ENCODE data around the gene RFX7.

Gene RFX7

DNA sequence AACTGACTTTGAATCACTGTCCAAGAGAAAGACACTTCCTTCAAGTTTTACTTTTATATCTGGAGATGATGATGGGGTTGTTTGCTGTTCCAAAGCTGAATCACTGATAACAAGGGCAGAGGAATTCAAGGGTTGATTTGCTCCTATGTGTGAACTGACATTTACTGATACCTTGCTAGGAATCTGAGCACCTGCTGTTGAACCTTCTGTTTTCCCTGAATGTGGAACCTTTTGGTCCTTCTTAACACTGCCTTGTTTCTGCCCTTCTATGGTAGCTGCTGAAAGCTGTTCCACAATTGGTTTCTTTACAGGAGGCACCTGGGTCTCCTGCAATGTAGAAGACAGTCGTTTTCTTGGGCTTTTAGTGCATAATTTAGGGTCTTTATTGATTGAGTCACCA, 148.3 kb downstream of the RFX7 start:
- no peak overlapping the region for H3K4me3 ChIP-seq (ENCODE audit: low read depth, low read length)
- TF ChIP-seq MAX (IDR thresholded peaks at IDR 0.05; ENCODE audit: low read depth, low read length) (no peak), POLR2A (IDR thresholded peaks at IDR 0.05; ENCODE audit: extremely low read depth, insufficient read length) (no peak), MYC (IDR thresholded peaks at IDR 0.05; ENCODE audit: low read depth, low read length) (no peak)
- TF ChIP-seq, protein P1, sequence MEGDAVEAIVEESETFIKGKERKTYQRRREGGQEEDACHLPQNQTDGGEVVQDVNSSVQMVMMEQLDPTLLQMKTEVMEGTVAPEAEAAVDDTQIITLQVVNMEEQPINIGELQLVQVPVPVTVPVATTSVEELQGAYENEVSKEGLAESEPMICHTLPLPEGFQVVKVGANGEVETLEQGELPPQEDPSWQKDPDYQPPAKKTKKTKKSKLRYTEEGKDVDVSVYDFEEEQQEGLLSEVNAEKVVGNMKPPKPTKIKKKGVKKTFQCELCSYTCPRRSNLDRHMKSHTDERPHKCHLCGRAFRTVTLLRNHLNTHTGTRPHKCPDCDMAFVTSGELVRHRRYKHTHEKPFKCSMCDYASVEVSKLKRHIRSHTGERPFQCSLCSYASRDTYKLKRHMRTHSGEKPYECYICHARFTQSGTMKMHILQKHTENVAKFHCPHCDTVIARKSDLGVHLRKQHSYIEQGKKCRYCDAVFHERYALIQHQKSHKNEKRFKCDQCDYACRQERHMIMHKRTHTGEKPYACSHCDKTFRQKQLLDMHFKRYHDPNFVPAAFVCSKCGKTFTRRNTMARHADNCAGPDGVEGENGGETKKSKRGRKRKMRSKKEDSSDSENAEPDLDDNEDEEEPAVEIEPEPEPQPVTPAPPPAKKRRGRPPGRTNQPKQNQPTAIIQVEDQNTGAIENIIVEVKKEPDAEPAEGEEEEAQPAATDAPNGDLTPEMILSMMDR (IDR thresholded peaks at IDR 0.05; ENCODE audit: low read depth, low read length): no peak
- no peak for DNase-seq (ENCODE audit: low read depth)

GRCh38 chr15:56094171-56094570, 149.5 kb downstream of the RFX7 start:
- DNase-seq (ENCODE audit: low read depth): no peak
- TF ChIP-seq, protein P1 (IDR thresholded peaks at IDR 0.05; ENCODE audit: low read depth, low read length): no peak
- TF ChIP-seq POLR2A (IDR thresholded peaks at IDR 0.05; ENCODE audit: extremely low read depth, insufficient read length): no peak
- no peak for TF ChIP-seq MYC (IDR thresholded peaks at IDR 0.05; ENCODE audit: low read depth, low read length)
- TF ChIP-seq MAX (IDR thresholded peaks at IDR 0.05; ENCODE audit: low read depth, low read length): no peak
- no peak overlapping the region for H3K4me3 ChIP-seq (ENCODE audit: low read depth, low read length)

DNA sequence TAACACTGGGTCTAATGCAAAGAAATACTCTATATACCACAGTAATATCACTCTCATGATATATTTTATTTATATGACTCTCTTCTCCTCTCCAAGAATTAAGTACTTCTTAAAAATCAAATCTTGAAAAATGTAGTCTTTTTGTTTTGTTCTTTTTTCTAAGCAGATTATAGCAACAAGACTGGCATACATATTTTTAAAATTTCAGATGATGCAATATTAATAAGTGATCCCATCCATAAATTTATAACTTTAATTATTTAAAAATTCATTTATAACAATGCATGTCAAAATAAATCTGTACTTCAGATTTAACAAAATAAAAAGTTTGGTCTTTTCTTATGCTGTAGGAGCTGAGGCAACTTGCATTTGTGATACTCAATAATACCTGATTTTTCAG, 155.3 kb downstream of the RFX7 start:
- H3K4me3 ChIP-seq (ENCODE audit: low read depth, low read length): no peak overlapping the region
- no peak for DNase-seq (ENCODE audit: low read depth)
- TF ChIP-seq MYC (IDR thresholded peaks at IDR 0.05; ENCODE audit: low read depth, low read length) (no peak), POLR2A (IDR thresholded peaks at IDR 0.05; ENCODE audit: extremely low read depth, insufficient read length) (no peak), MAX (IDR thresholded peaks at IDR 0.05; ENCODE audit: low read depth, low read length) (no peak)
- TF ChIP-seq, protein P1 (IDR thresholded peaks at IDR 0.05; ENCODE audit: low read depth, low read length): no peak

DNA sequence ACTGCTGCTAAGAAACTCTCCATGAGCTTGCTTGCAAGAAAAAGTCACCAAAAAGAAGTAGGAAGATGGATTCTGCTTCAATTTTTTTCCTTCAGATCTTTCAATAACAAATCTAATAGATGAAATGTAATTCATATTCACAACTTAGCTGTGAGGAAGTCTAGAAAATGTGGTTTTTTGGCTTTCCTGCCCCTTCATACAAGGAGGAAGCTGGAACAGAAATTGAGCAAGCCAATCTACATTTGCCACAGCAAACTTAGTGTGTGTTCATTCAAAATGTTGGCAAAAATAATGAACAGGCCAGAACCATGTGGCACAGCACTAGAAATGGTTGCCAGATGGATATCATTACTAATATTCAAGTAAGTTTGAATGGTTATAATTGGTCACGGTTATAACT, 157.1 kb downstream of the RFX7 start:
- TF ChIP-seq MYC (IDR thresholded peaks at IDR 0.05; ENCODE audit: low read depth, low read length) (0 out of 2 replicates have a peak, but pooled peaks have one; percentile 32), MAX (IDR thresholded peaks at IDR 0.05; ENCODE audit: low read depth, low read length) (no peak)
- DNase-seq (ENCODE audit: low read depth): peak; percentile 53
- H3K4me3 ChIP-seq (ENCODE audit: low read depth, low read length): no peak overlapping the region

DNA sequence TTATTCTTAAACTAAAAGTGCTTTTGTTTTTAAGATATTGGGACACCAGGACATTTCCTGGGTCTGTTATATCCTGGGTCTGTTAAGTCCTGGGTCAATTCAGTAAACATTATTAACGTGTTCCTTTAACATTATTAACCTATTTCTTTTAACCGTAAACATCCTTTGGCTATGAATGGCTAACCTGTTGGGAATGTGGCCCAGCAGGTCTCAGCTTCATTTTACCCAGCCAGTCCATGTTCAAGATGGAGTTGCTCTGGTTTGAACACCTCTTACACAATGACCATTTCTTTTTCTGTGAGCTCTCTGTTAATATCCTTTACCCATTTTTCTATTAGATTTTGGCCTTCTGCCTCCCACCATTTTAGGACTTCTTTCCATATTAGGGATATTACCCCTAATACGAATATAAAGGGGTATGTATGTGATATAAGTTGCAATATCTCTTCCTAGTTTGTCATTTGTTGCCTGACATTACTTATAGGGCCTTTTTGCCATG, 161.4 kb downstream of the RFX7 start:
- H3K4me3 ChIP-seq (ENCODE audit: low read depth, low read length): no peak overlapping the region
- TF ChIP-seq, protein P1 (IDR thresholded peaks at IDR 0.05; ENCODE audit: low read depth, low read length): no peak
- TF ChIP-seq POLR2A (IDR thresholded peaks at IDR 0.05; ENCODE audit: extremely low read depth, insufficient read length) (no peak), MYC (IDR thresholded peaks at IDR 0.05; ENCODE audit: low read depth, low read length) (no peak), MAX (IDR thresholded peaks at IDR 0.05; ENCODE audit: low read depth, low read length) (no peak)
- DNase-seq (ENCODE audit: low read depth): no peak

- DNase-seq (ENCODE audit: low read depth): no peak
- TF ChIP-seq POLR2A (IDR thresholded peaks at IDR 0.05; ENCODE audit: extremely low read depth, insufficient read length) (no peak), MYC (IDR thresholded peaks at IDR 0.05; ENCODE audit: low read depth, low read length) (no peak), MAX (IDR thresholded peaks at IDR 0.05; ENCODE audit: low read depth, low read length) (no peak)
- TF ChIP-seq, protein P1 (IDR thresholded peaks at IDR 0.05; ENCODE audit: low read depth, low read length): no peak
- no peak overlapping the region for H3K4me3 ChIP-seq (ENCODE audit: low read depth, low read length)
These were observed 166.6 kb downstream of the RFX7 start for GRCh38 chr15:56077081-56077480.

Data from NB4 (cell line).